Stomach (tissue), 9 donors: ENCODE results near the gene FAM110A. TPM values are rescaled to one million over a fixed set of nuclear protein-coding genes. Genes with fewer than 3 reads are reported as not detected.

ENCODE experiments used
- DNase-seq, 2 donors: peaks; one replicate each; pipeline versions ENCODE4 v3.0.0 to v3.0.0-alpha.2; 2013 to 2019
- H3K27ac ChIP-seq, 5 donors: fragments of 200-600 bp in 4 of 5; sonication (generic) in 4 of 5; one replicate each; pipeline ENCODE4 v1.5.1; 2013 to 2019; ENCODE audit warnings: mild to moderate bottlenecking in 1 of 5, moderate library complexity in 1 of 5
- H3K27me3 ChIP-seq, 3 donors: fragments of 200-600 bp; sonication (generic); one replicate each; pipeline ENCODE4 v1.5.1; 2017 to 2019; ENCODE audit warnings: mixed run types in 1 of 3
- H3K36me3 ChIP-seq, 4 donors: fragments of 200-600 bp; sonication (generic); 1 replicate in 3 of 4; 2 replicates in 1 of 4; pipeline ENCODE4 v1.5.1; 2016 to 2019
- H3K4me1 ChIP-seq, 4 donors: fragments of 200-600 bp; sonication (generic); one replicate each; pipeline ENCODE4 v1.5.1; 2016 to 2019
- H3K4me3 ChIP-seq, 4 donors: fragments of 200-600 bp; sonication (generic) in 3 of 4; one replicate each; pipeline ENCODE4 v1.5.1; 2016 to 2019; ENCODE audit warnings: mild to moderate bottlenecking in 1 of 4
- H3K9me3 ChIP-seq, 4 donors: fragments of 200-600 bp; sonication (generic); one replicate each; pipeline ENCODE4 v1.5.1; 2016 to 2019
- EP300 ChIP-seq: sonication (generic); formaldehyde crosslinking; IDR thresholded peaks from one replicate; pipeline ENCODE4 v1.6.1; 2017; ENCODE audit warnings: antibody characterized with exemption
- POLR2A ChIP-seq, 4 donors: fragments of 450-650 bp; IDR thresholded peaks; one replicate each; pipeline ENCODE4 v1.6.1; 2016; ENCODE audit warnings: antibody characterized with exemption in 4 of 4, control low read depth in 2 of 4, mild to moderate bottlenecking in 1 of 4, moderate library complexity in 1 of 4
- POLR2AphosphoS5 ChIP-seq, 3 donors: sonication (generic); formaldehyde crosslinking; IDR thresholded peaks; one replicate each; pipeline ENCODE4 v1.6.1; 2016; ENCODE audit warnings: antibody characterized with exemption in 3 of 3
- WGBS, 5 donors: extraction: QIAGEN DNeasy Blood & Tissue Kit in 3 of 5; methylation state at CpG; one replicate each; pipeline versions ENCODE4 v1.1.5 to v1.1.7; 2013 to 2018; 5-methylcytosine and 5-hydroxymethylcytosine counted together
- intact Hi-C: fragments of 100-400 bp; cut with DNase I; formaldehyde crosslinking; loops from one replicate; pipeline ENCODE4 v1.15.1; 2023; ENCODE audit warnings: low total_unique reads
- polyA plus RNA-seq, 3 donors: library from polyadenylated mRNA; stranded (reverse); fragments of 200-250 nt; gene quantifications; one replicate each; pipeline ENCODE4 v1.2.3, GENCODE V29; 2013
- total RNA-seq, 5 donors: library from RNA; depleted of rRNA; stranded (reverse); fragments of >200 nt; gene quantifications; one replicate each; pipeline versions ENCODE4 v1.1.0 to v1.2.3, GENCODE V29; 2014 to 2016
- TF ChIP-seq, protein P1 (sequence below), 7 experiments: fragments of 450-650 bp in 4 of 7; fragments of 200-600 bp in 3 of 7; sonication (generic) in 3 of 7; IDR thresholded peaks; one replicate each; pipeline ENCODE4 v1.5.1; 2016 to 2019; ENCODE audit warnings: antibody characterized with exemption in 7 of 7, control low read depth in 2 of 7, mild to moderate bottlenecking in 1 of 7
- donor health status: healthy with polysubstance abuse.
- donor health status: Bipolar disorder and iron deficiency.
- donor health status: healthy.

The FAM110A gene
- total and polyA plus RNA-seq, 8 donors = 0.58 to 17.6 (median 3.8) TPM

DNA sequence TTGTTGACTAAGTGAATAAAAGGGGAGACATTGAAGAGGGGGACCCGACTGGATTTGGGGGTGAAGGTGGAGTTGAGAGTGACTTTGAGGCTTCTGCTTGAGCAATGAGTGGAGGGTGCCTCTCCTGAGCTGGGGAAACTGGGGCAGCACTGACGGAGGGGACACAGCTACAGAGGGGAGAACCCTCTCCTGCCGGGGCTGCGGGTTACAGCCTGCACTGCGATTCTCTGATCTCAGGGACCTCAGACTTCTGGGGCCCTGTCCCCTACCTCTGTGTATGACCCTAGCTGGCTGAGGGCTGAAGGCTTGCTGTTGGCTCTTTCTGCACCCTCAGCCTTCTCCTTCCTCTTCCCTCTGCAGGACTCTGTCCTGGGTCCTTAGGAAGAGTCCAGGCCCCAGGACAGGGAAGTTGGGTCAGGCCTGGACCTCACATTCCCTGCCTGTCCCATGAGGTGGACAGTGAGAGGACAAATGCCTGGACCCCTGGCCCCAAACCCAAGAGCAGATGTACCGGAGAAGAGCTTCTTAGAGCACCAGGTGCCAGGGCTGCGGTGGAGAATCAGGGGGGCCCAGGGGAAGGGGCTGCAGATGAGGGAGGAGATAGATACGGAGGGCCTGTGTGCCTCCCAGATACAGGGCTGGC, 13.7 kb upstream of the FAM110A start:
- no peak overlapping the region for H3K4me3 ChIP-seq
- peaks cover 0 to 5% (median 2%) of the 10 kb centered on the region in 4 donors for H3K4me1 ChIP-seq
- intact Hi-C loops = loop anchor here (10.0 kb wide), 1 partner anchor 395 kb away; no protein-coding TSS in a partner anchor
- 78 to 89% (median 85%) methylated on average over 8 of the region's 8 CpGs for WGBS, 5 donors
- peaks cover 0 to 18% (median 6%) of the 10 kb centered on the region in 3 donors for H3K27me3 ChIP-seq
- H3K9me3 ChIP-seq = no peaks in the 10 kb centered on the region
- H3K27ac ChIP-seq = no peak overlapping the region
- no peaks in the 10 kb centered on the region for H3K36me3 ChIP-seq
- no peak for TF ChIP-seq POLR2A (IDR thresholded peaks at IDR 0.05)
- TF ChIP-seq EP300 = no peak
- TF ChIP-seq POLR2AphosphoS5 (IDR thresholded peaks at IDR 0.05) = no peak
- TF ChIP-seq, protein P1, sequence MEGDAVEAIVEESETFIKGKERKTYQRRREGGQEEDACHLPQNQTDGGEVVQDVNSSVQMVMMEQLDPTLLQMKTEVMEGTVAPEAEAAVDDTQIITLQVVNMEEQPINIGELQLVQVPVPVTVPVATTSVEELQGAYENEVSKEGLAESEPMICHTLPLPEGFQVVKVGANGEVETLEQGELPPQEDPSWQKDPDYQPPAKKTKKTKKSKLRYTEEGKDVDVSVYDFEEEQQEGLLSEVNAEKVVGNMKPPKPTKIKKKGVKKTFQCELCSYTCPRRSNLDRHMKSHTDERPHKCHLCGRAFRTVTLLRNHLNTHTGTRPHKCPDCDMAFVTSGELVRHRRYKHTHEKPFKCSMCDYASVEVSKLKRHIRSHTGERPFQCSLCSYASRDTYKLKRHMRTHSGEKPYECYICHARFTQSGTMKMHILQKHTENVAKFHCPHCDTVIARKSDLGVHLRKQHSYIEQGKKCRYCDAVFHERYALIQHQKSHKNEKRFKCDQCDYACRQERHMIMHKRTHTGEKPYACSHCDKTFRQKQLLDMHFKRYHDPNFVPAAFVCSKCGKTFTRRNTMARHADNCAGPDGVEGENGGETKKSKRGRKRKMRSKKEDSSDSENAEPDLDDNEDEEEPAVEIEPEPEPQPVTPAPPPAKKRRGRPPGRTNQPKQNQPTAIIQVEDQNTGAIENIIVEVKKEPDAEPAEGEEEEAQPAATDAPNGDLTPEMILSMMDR (IDR thresholded peaks at IDR 0.05) = no peak
- DNase-seq = no peak

DNA sequence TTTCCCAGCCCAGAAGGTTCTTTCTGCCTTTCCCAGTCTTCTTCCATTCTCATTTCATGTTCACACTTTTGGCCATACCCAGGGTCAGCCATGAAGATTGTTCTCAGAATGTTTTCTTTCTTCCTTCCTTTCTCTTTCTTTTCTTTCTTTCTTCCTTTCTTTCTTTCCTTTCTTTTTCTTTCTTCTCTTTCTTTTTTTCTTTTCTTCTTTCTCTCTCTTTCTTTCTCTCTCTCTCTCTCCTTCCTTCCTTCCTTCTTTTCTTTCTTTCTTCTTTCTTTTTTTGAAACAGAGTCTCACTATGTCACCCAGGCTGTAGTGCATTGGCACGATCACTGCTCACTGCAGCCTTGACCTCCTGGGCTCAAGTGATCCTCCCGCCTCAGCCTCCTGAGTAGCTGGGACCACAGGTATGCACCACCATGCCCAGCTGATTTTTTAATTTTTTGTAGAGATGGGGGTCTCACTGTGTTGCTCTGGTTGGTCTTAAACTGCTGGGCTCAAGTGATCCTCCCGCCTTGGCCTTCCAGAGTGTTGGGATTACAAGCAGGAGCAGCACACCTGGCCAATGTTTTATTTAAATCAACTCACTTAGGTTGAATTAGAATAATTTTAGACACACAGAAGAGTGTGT, 13.1 kb upstream of the FAM110A start:
- intact Hi-C loops = no loop called here
- 87 to 99% (median 96%) methylated on average over 3 of the region's 3 CpGs for WGBS, 5 donors
- peaks cover 0 to 5% (median 2%) of the 10 kb centered on the region in 4 donors for H3K4me1 ChIP-seq
- no peak overlapping the region for H3K27ac ChIP-seq
- no peaks in the 10 kb centered on the region for H3K36me3 ChIP-seq
- no peak overlapping the region for H3K4me3 ChIP-seq
- peaks cover 0 to 12% (median 4%) of the 10 kb centered on the region in 3 donors for H3K27me3 ChIP-seq
- H3K9me3 ChIP-seq = no peaks in the 10 kb centered on the region
- no peak for TF ChIP-seq POLR2AphosphoS5 (IDR thresholded peaks at IDR 0.05)
- no peak for TF ChIP-seq POLR2A (IDR thresholded peaks at IDR 0.05)
- no peak for TF ChIP-seq EP300
- TF ChIP-seq, protein P1 (IDR thresholded peaks at IDR 0.05) = no peak
- DNase-seq = no peak

DNA sequence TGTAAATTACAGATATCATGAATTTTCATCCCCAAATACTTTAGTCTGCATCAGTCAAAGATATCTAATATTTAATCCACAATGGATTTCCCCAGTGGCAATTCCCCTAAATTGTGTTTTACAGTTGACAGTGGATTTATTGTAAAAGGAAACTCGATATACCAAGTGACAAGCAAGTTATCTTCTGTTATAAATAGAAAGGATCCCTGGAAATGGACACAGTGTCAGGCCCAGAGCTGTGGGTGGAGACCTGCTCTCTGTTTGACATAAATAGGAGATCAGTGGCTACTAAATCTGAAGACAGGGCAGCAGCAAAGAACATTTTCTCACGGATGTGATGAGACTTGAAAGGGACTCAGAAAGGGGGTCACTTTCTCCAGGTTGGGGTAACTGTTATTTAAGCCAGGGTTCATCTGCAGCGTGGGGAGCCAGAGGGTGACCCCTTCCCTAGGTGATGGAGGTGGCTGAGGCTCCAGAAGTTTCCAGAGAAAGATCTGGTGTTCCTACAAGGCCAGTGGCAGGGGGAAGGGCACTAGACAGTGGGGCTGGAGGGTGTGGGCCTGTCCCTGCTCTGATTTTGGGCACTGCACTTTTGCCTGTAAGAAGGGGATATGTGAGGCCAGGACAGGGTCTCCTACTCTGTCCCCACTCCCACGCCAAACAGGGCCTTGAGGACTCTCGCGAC, 12.3 kb upstream of the FAM110A start:
- no peaks in the 10 kb centered on the region for H3K36me3 ChIP-seq
- 66 to 78% (median 69%) methylated on average over 6 of the region's 6 CpGs for WGBS, 5 donors
- H3K27me3 ChIP-seq = peaks cover 0 to 6% (median 0%) of the 10 kb centered on the region in 3 donors
- peaks cover 0 to 5% (median 2%) of the 10 kb centered on the region in 4 donors for H3K4me1 ChIP-seq
- H3K9me3 ChIP-seq = no peaks in the 10 kb centered on the region
- no peak overlapping the region for H3K4me3 ChIP-seq
- no peak for TF ChIP-seq POLR2AphosphoS5 (IDR thresholded peaks at IDR 0.05)
- TF ChIP-seq POLR2A (IDR thresholded peaks at IDR 0.05) = no peak
- no peak for TF ChIP-seq EP300
- TF ChIP-seq, protein P1 (IDR thresholded peaks at IDR 0.05) = no peak
- no peak for DNase-seq
- no peak overlapping the region for H3K27ac ChIP-seq
- intact Hi-C loops = no loop called here

DNA sequence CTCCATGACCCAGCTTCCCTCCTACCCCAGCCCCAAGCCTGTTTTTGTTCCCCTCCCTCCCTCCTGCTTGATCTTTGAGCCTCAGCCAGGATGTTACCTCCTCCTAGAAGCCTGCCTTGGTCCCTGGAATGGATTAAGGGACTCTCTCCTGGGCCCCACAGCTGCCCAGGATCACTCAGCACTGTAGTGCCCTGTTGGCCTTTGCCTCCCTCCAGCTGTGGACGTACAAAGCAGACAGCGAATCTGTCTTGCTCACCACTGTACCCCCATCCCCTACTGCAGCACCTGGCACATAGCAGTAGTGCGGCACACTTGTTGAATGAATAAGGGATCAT, 11.8 kb upstream of the FAM110A start:
- Histone ChIP-seq H3K27ac (no peak overlapping the region), H3K27me3 (peaks cover 0 to 4% (median 0%) of the 10 kb centered on the region in 3 donors), H3K4me3 (no peak overlapping the region), H3K4me1 (peaks cover 0 to 5% (median 2%) of the 10 kb centered on the region in 4 donors), H3K36me3 (no peaks in the 10 kb centered on the region), H3K9me3 (no peaks in the 10 kb centered on the region)
- intact Hi-C loops = no loop called here
- TF ChIP-seq POLR2A (IDR thresholded peaks at IDR 0.05) = no peak
- TF ChIP-seq EP300 = no peak
- TF ChIP-seq, protein P1 (IDR thresholded peaks at IDR 0.05) = no peak
- TF ChIP-seq POLR2AphosphoS5 (IDR thresholded peaks at IDR 0.05) = no peak
- DNase-seq = no peak
- WGBS, 5 donors = 81 to 97% (median 87%) methylated on average over 3 of the region's 3 CpGs
